ENCODE results near the gene CNGA4.

DNA sequence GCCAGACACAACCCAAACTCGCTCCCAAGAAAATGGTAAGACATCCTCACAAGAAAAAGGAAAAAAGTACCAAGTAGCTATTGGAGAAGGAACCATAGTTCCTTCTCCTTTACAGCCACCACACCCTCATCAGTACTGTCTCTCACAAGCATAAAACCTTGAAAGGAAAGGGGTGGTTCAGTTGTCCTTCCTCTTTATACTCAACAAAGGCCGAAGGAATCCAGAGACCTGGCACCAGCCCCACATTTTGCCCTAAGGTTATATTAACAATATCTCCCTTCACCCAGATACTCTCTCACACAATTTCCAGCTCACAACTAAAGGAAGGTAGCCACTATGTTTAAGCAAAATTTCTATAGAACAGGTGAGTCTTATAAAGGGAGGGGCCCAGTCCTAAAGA lies 13.0 kb upstream of the CNGA4 start:
- TF ChIP-seq, protein P1, sequence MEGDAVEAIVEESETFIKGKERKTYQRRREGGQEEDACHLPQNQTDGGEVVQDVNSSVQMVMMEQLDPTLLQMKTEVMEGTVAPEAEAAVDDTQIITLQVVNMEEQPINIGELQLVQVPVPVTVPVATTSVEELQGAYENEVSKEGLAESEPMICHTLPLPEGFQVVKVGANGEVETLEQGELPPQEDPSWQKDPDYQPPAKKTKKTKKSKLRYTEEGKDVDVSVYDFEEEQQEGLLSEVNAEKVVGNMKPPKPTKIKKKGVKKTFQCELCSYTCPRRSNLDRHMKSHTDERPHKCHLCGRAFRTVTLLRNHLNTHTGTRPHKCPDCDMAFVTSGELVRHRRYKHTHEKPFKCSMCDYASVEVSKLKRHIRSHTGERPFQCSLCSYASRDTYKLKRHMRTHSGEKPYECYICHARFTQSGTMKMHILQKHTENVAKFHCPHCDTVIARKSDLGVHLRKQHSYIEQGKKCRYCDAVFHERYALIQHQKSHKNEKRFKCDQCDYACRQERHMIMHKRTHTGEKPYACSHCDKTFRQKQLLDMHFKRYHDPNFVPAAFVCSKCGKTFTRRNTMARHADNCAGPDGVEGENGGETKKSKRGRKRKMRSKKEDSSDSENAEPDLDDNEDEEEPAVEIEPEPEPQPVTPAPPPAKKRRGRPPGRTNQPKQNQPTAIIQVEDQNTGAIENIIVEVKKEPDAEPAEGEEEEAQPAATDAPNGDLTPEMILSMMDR (IDR thresholded peaks at IDR 0.05) = no peak
- TF ChIP-seq EP300 (IDR thresholded peaks at IDR 0.05) (no peak), POLR2AphosphoS5 (IDR thresholded peaks at IDR 0.05) (no peak), POLR2A (IDR thresholded peaks at IDR 0.05) (no peak)
